ENCODE data around the gene ZFAND5. TPM values are rescaled to one million over a fixed set of nuclear protein-coding genes. Genes with fewer than 3 reads are reported as not detected.

Gene ZFAND5
- total and polyA plus RNA-seq, 2 of the 13 experiments (the other 11 are each of a cell fraction or from before 2014, with no cell fraction given), result 53.4 to 60.2 TPM

GRCh38 chr9:72364679-72365524 lies at the start of gene ZFAND5 (continued):
- TF ChIP-seq SKIL (CRISPR knock-in tag; IDR thresholded peaks at IDR 0.05; ENCODE audit: borderline replicate concordance) (peak; percentile 72), NCOA1 (CRISPR knock-in tag; IDR thresholded peaks at IDR 0.05) (no peak), MXI1 (IDR thresholded peaks at IDR 0.05; ENCODE audit: borderline replicate concordance, low read depth, low read length) (peak; percentile 55; the same call in 1 of the 3 replicates), ZNF230 (CRISPR knock-in tag; IDR thresholded peaks at IDR 0.05) (no peak; the same call in none of the 2 replicates), CREBL2 (CRISPR knock-in tag; IDR thresholded peaks at IDR 0.05; ENCODE audit: borderline replicate concordance) (peak; percentile 21; the same call in 1 of the 2 replicates), NKX3-1 (CRISPR knock-in tag; IDR thresholded peaks at IDR 0.05) (peak; percentile 58; the same call in 1 of the 2 replicates), NCOA5 (CRISPR knock-in tag; IDR thresholded peaks at IDR 0.05) (no peak), ZNF232 (CRISPR knock-in tag; IDR thresholded peaks at IDR 0.05; ENCODE audit: borderline replicate concordance) (no peak), HDAC6 (IDR thresholded peaks at IDR 0.05; ENCODE audit: low read depth, low read length) (no peak), EP300 (IDR thresholded peaks at IDR 0.05; ENCODE audit: low read depth in 2 of 2, low read length in 2 of 2) (0 out of 4 replicates have a peak, but pooled peaks of 1 of the 2 experiments have one; percentile 32), EP300 (CRISPR knock-in tag; IDR thresholded peaks at IDR 0.05; ENCODE audit: borderline replicate concordance) (no peak), CHD4 (IDR thresholded peaks at IDR 0.05; ENCODE audit: borderline replicate concordance, low read length) (no peak), JUNB (CRISPR knock-in tag; IDR thresholded peaks at IDR 0.05; ENCODE audit: borderline replicate concordance) (no peak; the same call in 1 of the 2 replicates), RAD51 (IDR thresholded peaks at IDR 0.05; ENCODE audit: borderline replicate concordance) (no peak), JUND (CRISPR knock-in tag; IDR thresholded peaks at IDR 0.05) (no peak), GTF3A (CRISPR knock-in tag; conservative IDR thresholded peaks at IDR 0.05) (no peak), ZNF883 (CRISPR knock-in tag; IDR thresholded peaks at IDR 0.05; ENCODE audit: not compliant biosample characterization) (peak; percentile 86), ZFP36L1 (CRISPR knock-in tag; IDR thresholded peaks at IDR 0.05) (no peak), EZH2 (conservative IDR thresholded peaks at IDR 0.05; ENCODE audit: low read depth, low read length) (no peak), ZNF10 (CRISPR knock-in tag; IDR thresholded peaks at IDR 0.05; ENCODE audit: borderline replicate concordance, low read depth) (no peak), ZNF205 (CRISPR knock-in tag; IDR thresholded peaks at IDR 0.05) (peak; percentile 43; the same call in 1 of the 2 replicates), KMT2B (CRISPR knock-in tag; IDR thresholded peaks at IDR 0.05) (no peak), ZNF510 (CRISPR knock-in tag; IDR thresholded peaks at IDR 0.05; ENCODE audit: low read depth) (no peak), ZFP91 (CRISPR knock-in tag; IDR thresholded peaks at IDR 0.05; ENCODE audit: borderline replicate concordance) (peak; percentile 91; the same call in 1 of the 2 replicates), ZNF746 (CRISPR knock-in tag; IDR thresholded peaks at IDR 0.05) (no peak; the same call in 1 of the 2 replicates), ZNF337 (CRISPR knock-in tag; IDR thresholded peaks at IDR 0.05; ENCODE audit: borderline replicate concordance, low read depth) (no peak)

Data from HepG2 (cell line).